ENCODE results near the gene PLCXD1. TPM values are rescaled to one million over a fixed set of nuclear protein-coding genes. Genes with fewer than 3 reads are reported as not detected.

Gene PLCXD1
- total RNA-seq, 4 donors from 2014 or later: 2.8 to 19.5 (median 8.1) TPM

DNA sequence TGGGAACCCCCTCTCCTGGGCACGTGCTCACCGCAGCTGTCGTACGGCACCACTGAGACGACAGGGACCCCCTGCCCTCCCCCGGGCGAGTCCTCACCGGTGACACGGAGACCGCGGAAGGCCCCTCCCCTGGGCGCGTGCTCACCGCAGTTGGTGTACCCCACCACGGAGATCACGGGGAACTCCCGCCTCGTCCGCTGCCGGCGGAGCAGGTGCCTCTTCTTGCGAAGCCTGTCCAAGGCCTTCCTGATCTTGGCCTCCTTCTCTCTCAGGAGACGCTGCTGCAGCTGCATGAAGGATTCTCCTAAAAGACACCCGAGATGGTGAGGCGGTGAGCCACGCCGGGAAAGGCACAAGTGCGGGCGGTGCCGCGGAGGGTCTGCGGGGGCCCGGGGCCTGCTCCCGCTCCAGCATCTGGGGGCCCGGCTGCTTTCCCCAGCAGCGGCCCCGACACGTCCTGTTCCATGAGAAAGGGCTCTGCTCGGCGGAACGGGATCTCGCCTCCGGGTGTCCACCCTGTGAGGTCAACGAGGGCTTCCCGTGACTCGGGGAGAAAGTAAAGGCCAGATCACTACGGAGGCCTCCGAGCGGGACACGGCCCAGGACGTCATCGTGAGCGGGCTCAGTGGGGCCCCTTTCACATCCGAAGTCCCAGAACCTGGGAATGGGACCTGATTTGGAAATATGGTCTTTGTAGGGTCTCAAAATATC is 31.6 kb downstream of the PLCXD1 start:
- intact Hi-C loops (cut with DNase I; ENCODE audit: low total_unique reads): no loop called here
- no peak overlapping the region for H3K27ac ChIP-seq
- no peak for DNase-seq
- H3K4me1 ChIP-seq: no peaks in the 10 kb centered on the region
- no peaks in the 10 kb centered on the region for H3K27me3 ChIP-seq
- H3K36me3 ChIP-seq: no peaks in the 10 kb centered on the region
- H3K9me3 ChIP-seq: no peaks in the 10 kb centered on the region
- H3K4me3 ChIP-seq: no peak overlapping the region
- TF ChIP-seq, protein P1, sequence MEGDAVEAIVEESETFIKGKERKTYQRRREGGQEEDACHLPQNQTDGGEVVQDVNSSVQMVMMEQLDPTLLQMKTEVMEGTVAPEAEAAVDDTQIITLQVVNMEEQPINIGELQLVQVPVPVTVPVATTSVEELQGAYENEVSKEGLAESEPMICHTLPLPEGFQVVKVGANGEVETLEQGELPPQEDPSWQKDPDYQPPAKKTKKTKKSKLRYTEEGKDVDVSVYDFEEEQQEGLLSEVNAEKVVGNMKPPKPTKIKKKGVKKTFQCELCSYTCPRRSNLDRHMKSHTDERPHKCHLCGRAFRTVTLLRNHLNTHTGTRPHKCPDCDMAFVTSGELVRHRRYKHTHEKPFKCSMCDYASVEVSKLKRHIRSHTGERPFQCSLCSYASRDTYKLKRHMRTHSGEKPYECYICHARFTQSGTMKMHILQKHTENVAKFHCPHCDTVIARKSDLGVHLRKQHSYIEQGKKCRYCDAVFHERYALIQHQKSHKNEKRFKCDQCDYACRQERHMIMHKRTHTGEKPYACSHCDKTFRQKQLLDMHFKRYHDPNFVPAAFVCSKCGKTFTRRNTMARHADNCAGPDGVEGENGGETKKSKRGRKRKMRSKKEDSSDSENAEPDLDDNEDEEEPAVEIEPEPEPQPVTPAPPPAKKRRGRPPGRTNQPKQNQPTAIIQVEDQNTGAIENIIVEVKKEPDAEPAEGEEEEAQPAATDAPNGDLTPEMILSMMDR (IDR thresholded peaks at IDR 0.05): no peak
- no peak for TF ChIP-seq POLR2A (IDR thresholded peaks at IDR 0.05)

DNA sequence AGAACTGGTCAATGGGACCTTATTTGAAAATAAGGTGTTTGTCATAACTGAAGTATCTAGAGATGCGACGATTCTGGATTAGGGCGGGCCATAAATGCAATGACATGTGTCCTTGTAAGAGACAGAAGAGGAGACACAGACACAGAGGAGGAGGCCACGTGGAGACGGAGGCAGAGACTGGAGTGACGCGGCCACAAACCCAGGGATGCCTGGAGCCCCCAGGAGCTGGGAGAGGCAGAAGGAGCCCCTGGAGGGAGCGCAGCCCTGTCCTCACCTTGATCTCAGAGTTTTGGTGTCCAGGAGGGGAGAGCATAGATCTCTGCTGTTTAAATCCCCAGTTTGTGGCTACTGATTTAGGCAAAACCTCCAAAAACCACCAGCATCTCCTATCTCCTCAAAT is 32.4 kb downstream of the PLCXD1 start:
- no peaks in the 10 kb centered on the region for H3K4me1 ChIP-seq
- H3K27ac ChIP-seq: no peak overlapping the region
- DNase-seq: no peak
- H3K9me3 ChIP-seq: no peaks in the 10 kb centered on the region
- H3K27me3 ChIP-seq: no peaks in the 10 kb centered on the region
- intact Hi-C loops (cut with DNase I; ENCODE audit: low total_unique reads): no loop called here
- TF ChIP-seq, protein P1 (IDR thresholded peaks at IDR 0.05): no peak
- TF ChIP-seq POLR2A (IDR thresholded peaks at IDR 0.05): no peak
- H3K36me3 ChIP-seq: no peaks in the 10 kb centered on the region
- H3K4me3 ChIP-seq: no peak overlapping the region

DNA sequence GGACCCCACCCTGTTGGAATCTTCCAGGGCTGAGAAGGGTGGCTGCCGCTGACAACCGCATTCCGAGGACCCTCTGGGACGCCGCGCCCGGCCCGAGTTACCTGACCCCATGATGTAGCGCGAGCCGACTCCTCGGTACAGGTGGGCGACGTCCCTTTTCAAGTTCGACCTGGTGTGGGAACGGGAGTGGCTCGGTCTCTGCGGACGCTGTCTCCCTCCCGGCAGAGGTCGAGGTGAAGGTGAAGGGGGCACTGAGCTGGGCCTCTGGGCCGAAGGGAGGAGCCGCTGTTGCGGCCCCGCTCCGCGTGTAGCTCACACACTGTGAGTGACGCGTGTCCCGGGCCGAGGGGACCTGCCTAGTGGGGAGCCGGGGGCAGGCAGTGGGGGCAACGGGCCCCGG is 32.9 kb downstream of the PLCXD1 start:
- H3K4me1 ChIP-seq: no peaks in the 10 kb centered on the region
- no peak overlapping the region for H3K4me3 ChIP-seq
- H3K9me3 ChIP-seq: no peaks in the 10 kb centered on the region
- H3K36me3 ChIP-seq: no peaks in the 10 kb centered on the region
- H3K27ac ChIP-seq: no peak overlapping the region
- intact Hi-C loops (cut with DNase I; ENCODE audit: low total_unique reads): no loop called here
- no peak for DNase-seq
- H3K27me3 ChIP-seq: no peaks in the 10 kb centered on the region
- TF ChIP-seq, protein P1 (IDR thresholded peaks at IDR 0.05): no peak
- TF ChIP-seq POLR2A (IDR thresholded peaks at IDR 0.05): no peak

DNA sequence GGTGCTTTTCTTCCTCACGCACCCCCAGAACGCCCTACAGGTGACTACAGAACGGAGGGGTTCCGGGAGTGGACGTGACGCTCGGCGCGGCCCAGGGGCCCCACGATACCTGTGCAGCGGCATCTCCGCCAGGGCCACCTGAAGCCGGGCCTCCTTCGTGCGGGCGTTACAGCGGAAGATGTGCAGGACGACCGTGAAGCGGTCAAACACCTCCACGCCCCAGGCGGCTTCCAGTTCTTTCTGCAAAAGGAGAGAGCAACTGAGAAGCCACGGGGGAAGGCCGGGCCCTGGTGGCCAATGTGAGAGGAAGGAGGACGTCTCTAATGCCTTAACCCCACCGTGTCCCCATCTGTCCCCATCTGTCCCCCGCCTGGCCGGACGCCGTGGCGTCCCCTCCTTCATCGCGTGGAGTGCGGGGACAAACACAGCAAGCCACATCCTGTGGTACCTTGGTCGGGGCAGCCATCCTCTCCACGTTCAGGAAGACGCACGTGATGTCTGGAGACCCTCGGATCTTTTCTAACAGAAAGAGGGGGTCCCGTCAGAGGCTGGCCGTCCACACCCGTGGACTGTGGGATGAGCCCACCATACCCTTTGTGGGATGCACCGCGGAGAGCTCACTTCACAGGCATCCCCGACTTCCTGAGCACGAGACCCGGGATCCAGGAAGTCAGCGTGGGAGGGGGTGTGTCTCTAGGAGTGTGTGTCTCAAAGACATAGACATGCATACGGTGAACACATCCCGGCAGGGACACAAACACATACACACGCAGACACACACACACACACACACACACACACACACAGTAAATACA is 33.8 kb downstream of the PLCXD1 start:
- no peaks in the 10 kb centered on the region for H3K36me3 ChIP-seq

More for the DNA sequence above, 33.8 kb downstream of the PLCXD1 start:
- H3K4me1 ChIP-seq: peaks cover 0 to 6% of the 10 kb centered on the region in 2 donors
- TF ChIP-seq, protein P1 (IDR thresholded peaks at IDR 0.05): no peak
- no peak for TF ChIP-seq POLR2A (IDR thresholded peaks at IDR 0.05)
- intact Hi-C loops (cut with DNase I; ENCODE audit: low total_unique reads): no loop called here
- H3K9me3 ChIP-seq: no peaks in the 10 kb centered on the region
- no peak for DNase-seq
- H3K4me3 ChIP-seq: no peak overlapping the region
- no peaks in the 10 kb centered on the region for H3K27me3 ChIP-seq
- H3K27ac ChIP-seq: no peak overlapping the region
